ENCODE measurements around the gene FKBP9. TPM values are rescaled to one million over a fixed set of nuclear protein-coding genes. Genes with fewer than 3 reads are reported as not detected.

FKBP9 gene
- total RNA-seq, 1 experiment from 2014 or later, result 28.6 TPM

DNA sequence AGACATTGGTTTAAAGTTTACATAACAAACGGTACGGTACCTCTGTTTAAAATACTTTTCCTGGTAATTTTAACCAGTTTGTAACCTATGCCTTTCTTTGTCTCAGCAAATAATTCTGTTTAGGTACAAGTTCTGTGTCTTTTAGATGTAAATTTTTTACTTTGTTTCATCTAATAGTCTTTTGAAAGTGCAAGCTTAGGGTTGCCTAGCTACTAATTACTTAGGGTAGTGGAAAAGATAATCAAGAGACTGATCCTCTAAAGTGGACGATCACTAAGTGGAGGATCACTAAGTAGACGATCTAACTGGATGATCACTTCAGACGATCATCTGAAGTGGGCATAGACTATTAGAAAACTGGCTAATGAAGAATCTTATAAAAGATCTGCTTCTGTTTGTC is 16.1 kb upstream of the FKBP9 start:
- BruUV-seq (replicated peaks), result no TSS peak
- POLR2A ChIA-PET (ENCODE audit: low non-redundant PET), result no interaction called here
- peak overlapping the region; percentile 86 for H3K4me3 ChIP-seq (ENCODE audit: low read depth, low read length, poor library complexity, severe bottlenecking)
- CTCF ChIA-PET, result interaction anchor here (1.2 kb wide), 1 partner anchor 94 kb away, joined by 3 read pairs; no protein-coding TSS in a partner anchor
- intact Hi-C loops (cut with micrococcal nuclease; ENCODE audit: unreplicated experiment), result loop anchor here (5.0 to 10.0 kb wide), 2 partner anchors 49 to 104 kb away; partner anchors contain the start of gene KBTBD2
- no peaks in the 10 kb centered on the region for H3K36me3 ChIP-seq (ENCODE audit: insufficient read depth, low read length, poor library complexity, severe bottlenecking)
- H3K4me1 ChIP-seq (ENCODE audit: insufficient read depth, low read length, poor library complexity, severe bottlenecking), result peaks cover 18% of the 10 kb centered on the region
- no peak for DNase-seq (ENCODE audit: low spot score)
- no peaks in the 10 kb centered on the region for H3K9me3 ChIP-seq (ENCODE audit: low read depth, low read length, poor library complexity, severe bottlenecking)
- no peaks in the 10 kb centered on the region for H3K27me3 ChIP-seq (replicated peaks; ENCODE audit: insufficient read depth, low read depth, low read length, poor library complexity)
- no peak for TF ChIP-seq EZH2 (IDR thresholded peaks at IDR 0.05; ENCODE audit: borderline replicate concordance, low read depth, low read length, poor library complexity, severe bottlenecking)
- TF ChIP-seq, protein P1, sequence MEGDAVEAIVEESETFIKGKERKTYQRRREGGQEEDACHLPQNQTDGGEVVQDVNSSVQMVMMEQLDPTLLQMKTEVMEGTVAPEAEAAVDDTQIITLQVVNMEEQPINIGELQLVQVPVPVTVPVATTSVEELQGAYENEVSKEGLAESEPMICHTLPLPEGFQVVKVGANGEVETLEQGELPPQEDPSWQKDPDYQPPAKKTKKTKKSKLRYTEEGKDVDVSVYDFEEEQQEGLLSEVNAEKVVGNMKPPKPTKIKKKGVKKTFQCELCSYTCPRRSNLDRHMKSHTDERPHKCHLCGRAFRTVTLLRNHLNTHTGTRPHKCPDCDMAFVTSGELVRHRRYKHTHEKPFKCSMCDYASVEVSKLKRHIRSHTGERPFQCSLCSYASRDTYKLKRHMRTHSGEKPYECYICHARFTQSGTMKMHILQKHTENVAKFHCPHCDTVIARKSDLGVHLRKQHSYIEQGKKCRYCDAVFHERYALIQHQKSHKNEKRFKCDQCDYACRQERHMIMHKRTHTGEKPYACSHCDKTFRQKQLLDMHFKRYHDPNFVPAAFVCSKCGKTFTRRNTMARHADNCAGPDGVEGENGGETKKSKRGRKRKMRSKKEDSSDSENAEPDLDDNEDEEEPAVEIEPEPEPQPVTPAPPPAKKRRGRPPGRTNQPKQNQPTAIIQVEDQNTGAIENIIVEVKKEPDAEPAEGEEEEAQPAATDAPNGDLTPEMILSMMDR (conservative IDR thresholded peaks at IDR 0.05; ENCODE audit: low read depth, low read length), result no peak
- peak overlapping the region; percentile 91 for H3K27ac ChIP-seq (ENCODE audit: low read depth, low read length, poor library complexity, severe bottlenecking)

DNA sequence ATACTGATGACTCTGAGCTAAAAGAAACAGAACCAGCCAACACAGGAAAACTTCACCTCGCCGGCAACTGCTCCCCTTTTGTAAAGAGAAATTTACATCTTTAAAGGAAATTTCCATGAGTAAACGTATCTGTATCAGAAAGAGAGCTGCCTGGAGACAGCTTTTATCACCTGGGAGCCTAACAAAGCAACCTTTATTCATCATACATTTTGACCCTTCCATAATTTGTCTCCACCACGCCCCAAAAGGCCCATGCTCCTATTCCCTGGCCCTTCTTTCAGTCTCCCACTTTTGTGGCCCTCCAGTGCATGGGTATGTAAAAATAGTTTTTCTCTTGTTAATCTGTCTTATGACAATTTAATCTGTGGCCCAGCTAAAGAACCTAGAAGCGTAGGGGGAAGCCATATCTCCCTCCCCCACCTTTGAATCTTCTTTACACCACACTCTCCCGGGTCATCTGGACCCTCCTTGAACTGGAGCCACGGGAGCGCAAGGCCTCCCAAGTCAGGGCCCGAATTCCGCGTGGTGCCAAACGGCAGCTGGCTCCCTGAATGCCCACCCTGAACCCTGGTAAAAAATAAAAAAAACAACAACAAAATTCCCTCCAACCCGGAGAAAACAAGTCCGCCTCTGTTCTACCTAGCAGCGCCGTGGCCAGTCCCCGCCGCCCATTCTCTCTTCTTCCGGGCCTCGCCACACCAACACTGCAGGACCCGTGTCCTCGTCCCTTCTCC is 15.4 kb upstream of the FKBP9 start:
- no peaks in the 10 kb centered on the region for H3K36me3 ChIP-seq (ENCODE audit: insufficient read depth, low read length, poor library complexity, severe bottlenecking)
- no peaks in the 10 kb centered on the region for H3K27me3 ChIP-seq (replicated peaks; ENCODE audit: insufficient read depth, low read depth, low read length, poor library complexity)
- H3K9me3 ChIP-seq (ENCODE audit: low read depth, low read length, poor library complexity, severe bottlenecking), result no peaks in the 10 kb centered on the region
- peak overlapping the region; percentile 91 for H3K27ac ChIP-seq (ENCODE audit: low read depth, low read length, poor library complexity, severe bottlenecking)
- CTCF ChIA-PET, result interaction anchor here (1.2 kb wide), 1 partner anchor 95 kb away, joined by 3 read pairs; no protein-coding TSS in a partner anchor
- no peak for DNase-seq (ENCODE audit: low spot score)
- peaks cover 18% of the 10 kb centered on the region for H3K4me1 ChIP-seq (ENCODE audit: insufficient read depth, low read length, poor library complexity, severe bottlenecking)
- no peak for TF ChIP-seq EZH2 (IDR thresholded peaks at IDR 0.05; ENCODE audit: borderline replicate concordance, low read depth, low read length, poor library complexity, severe bottlenecking)
- TF ChIP-seq, protein P1 (conservative IDR thresholded peaks at IDR 0.05; ENCODE audit: low read depth, low read length), result no peak
- TSS peak; percentile 67 for BruUV-seq (replicated peaks)
- POLR2A ChIA-PET (ENCODE audit: low non-redundant PET), result interaction anchor here (0.6 to 0.7 kb wide), 2 partner anchors 50 to 464 kb away, joined by 5 to 10 read pairs; no protein-coding TSS in a partner anchor
- H3K4me3 ChIP-seq (ENCODE audit: low read depth, low read length, poor library complexity, severe bottlenecking), result peak overlapping the region; percentile 86
- intact Hi-C loops (cut with micrococcal nuclease; ENCODE audit: unreplicated experiment), result loop anchor here (2.0 to 10.0 kb wide), 3 partner anchors 50 to 103 kb away; partner anchors contain the start of gene KBTBD2

DNA sequence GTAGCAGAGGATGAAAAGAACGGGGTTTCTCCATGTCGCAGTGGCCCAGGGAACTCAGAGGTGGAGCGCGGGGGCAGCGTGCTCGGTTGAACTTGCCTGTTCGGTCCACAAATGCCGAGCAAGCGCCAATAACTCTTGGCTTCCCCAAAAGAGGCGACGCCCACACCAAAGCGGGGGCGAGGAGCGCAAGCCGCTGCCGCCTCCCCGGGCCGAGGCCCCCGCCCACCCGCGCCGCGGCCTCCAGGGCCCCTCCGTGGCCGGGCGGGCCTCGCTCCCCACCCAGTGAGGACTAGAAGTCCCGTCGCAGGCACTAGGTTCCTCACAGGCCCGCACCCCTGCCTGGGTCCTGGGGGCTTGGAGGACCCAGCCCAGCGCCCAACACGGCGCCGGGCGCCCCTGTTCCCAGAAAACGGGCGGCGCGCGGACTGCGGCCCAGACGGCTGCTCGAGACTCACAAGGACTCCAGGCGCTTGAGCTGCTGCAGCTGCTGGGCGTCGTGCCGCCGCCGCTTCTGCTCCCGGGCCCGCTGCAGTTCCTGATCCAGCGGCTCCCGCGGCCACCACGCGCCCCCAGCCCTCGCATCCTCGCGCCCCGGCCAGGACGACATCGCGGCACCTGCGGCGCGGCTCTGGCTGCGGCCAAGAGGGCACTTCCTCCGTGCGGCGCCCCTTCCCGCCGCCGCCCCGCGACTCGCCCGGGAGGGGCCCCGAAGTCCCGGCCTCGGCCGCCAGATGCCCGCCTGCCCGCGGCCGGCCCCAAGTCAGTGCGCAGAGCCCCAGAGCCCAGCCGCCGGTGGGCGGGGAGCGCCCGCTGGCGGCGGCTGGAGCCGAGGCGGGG is 14.6 kb upstream of the FKBP9 start:
- ChIA-PET CTCF (interaction anchor here (1.3 kb wide), 1 partner anchor 96 kb away, joined by 5 read pairs; no protein-coding TSS in a partner anchor), POLR2A (ENCODE audit: low non-redundant PET) (interaction anchor here (0.6 kb wide), 1 partner anchor 36 kb away, joined by 7 read pairs; no protein-coding TSS in a partner anchor)
- Histone ChIP-seq H3K27me3 (replicated peaks; ENCODE audit: insufficient read depth, low read depth, low read length, poor library complexity) (no peaks in the 10 kb centered on the region), H3K4me3 (ENCODE audit: low read depth, low read length, poor library complexity, severe bottlenecking) (peak overlapping the region; percentile 86), H3K27ac (ENCODE audit: low read depth, low read length, poor library complexity, severe bottlenecking) (peak overlapping the region; percentile 91), H3K4me1 (ENCODE audit: insufficient read depth, low read length, poor library complexity, severe bottlenecking) (peaks cover 11% of the 10 kb centered on the region), H3K9me3 (ENCODE audit: low read depth, low read length, poor library complexity, severe bottlenecking) (no peaks in the 10 kb centered on the region), H3K36me3 (ENCODE audit: insufficient read depth, low read length, poor library complexity, severe bottlenecking) (no peaks in the 10 kb centered on the region)
- intact Hi-C loops (cut with micrococcal nuclease; ENCODE audit: unreplicated experiment), result loop anchor here (2.0 to 10.0 kb wide), 3 partner anchors 50 to 102 kb away; partner anchors contain the start of gene KBTBD2
- TF ChIP-seq EZH2 (IDR thresholded peaks at IDR 0.05; ENCODE audit: borderline replicate concordance, low read depth, low read length, poor library complexity, severe bottlenecking), result no peak
- TF ChIP-seq, protein P1 (conservative IDR thresholded peaks at IDR 0.05; ENCODE audit: low read depth, low read length), result peak; percentile 60; the same call in 1 of the 2 replicates
- peak; percentile 92 for DNase-seq (ENCODE audit: low spot score)
- BruUV-seq (replicated peaks), result no TSS peak
